Parathyroid adenoma (tissue), 2 donors: ENCODE results near the gene NUP210.

Source experiments
- H2AFZ ChIP-seq: fragments of 300-600 bp; sonication (generic); one replicate; pipeline ENCODE4 v1.7.0; 2017; ENCODE audit warnings: antibody characterized with exemption, mild to moderate bottlenecking
- H3K27ac ChIP-seq: fragments of 300-600 bp; sonication (generic); one replicate; pipeline ENCODE4 v1.7.0; 2017
- H3K27me3 ChIP-seq: fragments of 300-600 bp; sonication (generic); one replicate; pipeline ENCODE4 v1.7.0; 2017; ENCODE audit warnings: low read length; ENCODE audit not compliant: control insufficient read depth, insufficient read depth
- H3K36me3 ChIP-seq: fragments of 300-600 bp; sonication (generic); one replicate; pipeline ENCODE4 v1.7.0; 2017; ENCODE audit warnings: low read length; ENCODE audit not compliant: control insufficient read depth, insufficient read depth
- H3K4me1 ChIP-seq: fragments of 300-600 bp; sonication (generic); one replicate; pipeline ENCODE4 v1.7.0; 2017; ENCODE audit warnings: control low read depth
- H3K4me2 ChIP-seq: fragments of 300-600 bp; sonication (generic); one replicate; pipeline ENCODE4 v1.7.0; 2017; ENCODE audit warnings: low read length
- H3K4me3 ChIP-seq: fragments of 300-600 bp; sonication (generic); one replicate; pipeline ENCODE4 v1.7.0; 2017; ENCODE audit warnings: low read depth, low read length
- H3K79me2 ChIP-seq: fragments of 300-600 bp; sonication (generic); one replicate; pipeline ENCODE4 v1.7.0; 2017; ENCODE audit warnings: control low read depth
- H3K9ac ChIP-seq: fragments of 300-600 bp; sonication (generic); one replicate; pipeline ENCODE4 v1.7.0; 2017; ENCODE audit warnings: mild to moderate bottlenecking
- H3K9me3 ChIP-seq: fragments of 300-600 bp; sonication (generic); one replicate; pipeline ENCODE4 v1.7.0; 2017; ENCODE audit warnings: low read length; ENCODE audit not compliant: control insufficient read depth
- TF ChIP-seq, protein P1 (sequence below): fragments of 300-600 bp; sonication (generic); IDR thresholded peaks from one replicate; pipeline ENCODE4 v1.7.0; 2017; ENCODE audit warnings: antibody characterized with exemption, mild to moderate bottlenecking
- donor health status: primary hyperparathyroidism.

NUP210 gene

DNA sequence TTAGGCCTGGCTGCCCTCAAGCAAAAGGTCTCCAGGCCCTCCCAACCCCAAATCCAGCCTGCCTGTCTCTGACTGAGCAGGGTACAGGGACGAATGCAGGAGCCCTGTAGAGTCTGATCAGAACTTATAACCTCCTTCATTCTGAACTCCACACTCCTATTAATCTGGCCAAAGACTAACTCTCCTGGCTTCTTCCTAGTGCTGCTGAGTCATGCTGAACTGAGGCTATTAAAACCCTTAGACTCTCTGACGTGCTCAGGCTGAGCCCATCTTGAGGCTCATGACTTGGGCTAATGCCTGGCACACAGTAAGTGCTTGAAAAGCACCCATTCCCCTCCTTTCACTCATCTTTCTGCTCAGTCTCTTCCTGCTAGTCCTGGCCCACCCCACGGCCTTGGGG lies 81.9 kb downstream of the NUP210 start:
- TF ChIP-seq, protein P1, sequence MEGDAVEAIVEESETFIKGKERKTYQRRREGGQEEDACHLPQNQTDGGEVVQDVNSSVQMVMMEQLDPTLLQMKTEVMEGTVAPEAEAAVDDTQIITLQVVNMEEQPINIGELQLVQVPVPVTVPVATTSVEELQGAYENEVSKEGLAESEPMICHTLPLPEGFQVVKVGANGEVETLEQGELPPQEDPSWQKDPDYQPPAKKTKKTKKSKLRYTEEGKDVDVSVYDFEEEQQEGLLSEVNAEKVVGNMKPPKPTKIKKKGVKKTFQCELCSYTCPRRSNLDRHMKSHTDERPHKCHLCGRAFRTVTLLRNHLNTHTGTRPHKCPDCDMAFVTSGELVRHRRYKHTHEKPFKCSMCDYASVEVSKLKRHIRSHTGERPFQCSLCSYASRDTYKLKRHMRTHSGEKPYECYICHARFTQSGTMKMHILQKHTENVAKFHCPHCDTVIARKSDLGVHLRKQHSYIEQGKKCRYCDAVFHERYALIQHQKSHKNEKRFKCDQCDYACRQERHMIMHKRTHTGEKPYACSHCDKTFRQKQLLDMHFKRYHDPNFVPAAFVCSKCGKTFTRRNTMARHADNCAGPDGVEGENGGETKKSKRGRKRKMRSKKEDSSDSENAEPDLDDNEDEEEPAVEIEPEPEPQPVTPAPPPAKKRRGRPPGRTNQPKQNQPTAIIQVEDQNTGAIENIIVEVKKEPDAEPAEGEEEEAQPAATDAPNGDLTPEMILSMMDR = no peak
- H3K27me3 ChIP-seq = no peaks in the 10 kb centered on the region
- no peak overlapping the region for H3K4me3 ChIP-seq
- H2AFZ ChIP-seq = no peak overlapping the region
- H3K79me2 ChIP-seq = no peaks in the 10 kb centered on the region
- H3K9me3 ChIP-seq = no peaks in the 10 kb centered on the region
- H3K27ac ChIP-seq = no peak overlapping the region
- no peak overlapping the region for H3K9ac ChIP-seq
- H3K4me1 ChIP-seq = no peaks in the 10 kb centered on the region
- H3K36me3 ChIP-seq = no peaks in the 10 kb centered on the region
- no peak overlapping the region for H3K4me2 ChIP-seq

DNA sequence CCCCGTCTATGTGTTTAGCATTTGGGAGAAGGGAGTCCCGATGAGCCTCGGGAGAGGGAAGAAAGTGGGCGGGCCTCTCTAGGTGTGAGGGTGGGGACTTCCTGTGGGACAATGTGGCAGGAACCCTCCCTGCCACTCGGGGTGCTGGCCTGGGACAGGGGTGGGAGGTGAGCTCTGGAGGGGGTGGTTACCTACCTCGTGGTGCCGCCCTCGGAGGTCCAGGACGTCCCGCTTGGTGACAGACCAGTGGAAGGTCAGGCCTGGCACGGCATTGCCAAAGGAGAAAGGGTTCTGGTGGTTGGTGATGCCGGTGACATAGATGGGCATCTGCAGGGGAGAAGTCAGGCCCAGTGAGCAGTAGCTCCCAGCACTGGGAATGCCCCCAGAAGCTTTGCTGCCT lies 83.5 kb downstream of the NUP210 start:
- Histone ChIP-seq H3K4me2 (no peak overlapping the region), H3K4me3 (no peak overlapping the region), H3K79me2 (no peaks in the 10 kb centered on the region), H3K9me3 (no peaks in the 10 kb centered on the region), H2AFZ (no peak overlapping the region), H3K27me3 (no peaks in the 10 kb centered on the region), H3K4me1 (no peaks in the 10 kb centered on the region), H3K27ac (no peak overlapping the region), H3K9ac (no peak overlapping the region), H3K36me3 (no peaks in the 10 kb centered on the region)
- TF ChIP-seq, protein P1 = no peak

DNA sequence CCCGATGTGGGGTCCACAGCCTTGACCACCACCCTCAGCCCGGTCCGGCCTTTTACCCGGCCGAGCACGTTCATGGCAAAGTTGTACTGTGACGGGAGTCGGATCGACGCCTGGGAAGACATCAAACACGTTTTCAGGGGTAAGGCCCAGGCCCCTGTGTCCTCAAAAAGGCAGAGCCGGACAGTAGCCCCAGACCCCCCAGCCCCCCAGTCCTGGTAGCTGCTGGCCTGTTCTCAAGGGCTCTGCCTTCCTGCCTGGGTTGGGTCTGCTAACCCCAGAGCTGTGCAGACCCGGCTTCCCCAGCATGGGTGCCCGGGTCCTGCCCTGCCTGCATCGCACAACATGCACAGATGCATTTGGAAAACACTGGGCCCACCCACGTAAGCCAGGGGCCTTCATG lies 84.6 kb downstream of the NUP210 start:
- no peak overlapping the region for H2AFZ ChIP-seq
- H3K9me3 ChIP-seq = no peaks in the 10 kb centered on the region
- H3K27ac ChIP-seq = no peak overlapping the region
- H3K27me3 ChIP-seq = no peaks in the 10 kb centered on the region
- H3K36me3 ChIP-seq = no peaks in the 10 kb centered on the region
- no peaks in the 10 kb centered on the region for H3K4me1 ChIP-seq
- TF ChIP-seq, protein P1 = no peak
- no peaks in the 10 kb centered on the region for H3K79me2 ChIP-seq
- no peak overlapping the region for H3K9ac ChIP-seq
- H3K4me2 ChIP-seq = no peak overlapping the region
- H3K4me3 ChIP-seq = no peak overlapping the region

DNA sequence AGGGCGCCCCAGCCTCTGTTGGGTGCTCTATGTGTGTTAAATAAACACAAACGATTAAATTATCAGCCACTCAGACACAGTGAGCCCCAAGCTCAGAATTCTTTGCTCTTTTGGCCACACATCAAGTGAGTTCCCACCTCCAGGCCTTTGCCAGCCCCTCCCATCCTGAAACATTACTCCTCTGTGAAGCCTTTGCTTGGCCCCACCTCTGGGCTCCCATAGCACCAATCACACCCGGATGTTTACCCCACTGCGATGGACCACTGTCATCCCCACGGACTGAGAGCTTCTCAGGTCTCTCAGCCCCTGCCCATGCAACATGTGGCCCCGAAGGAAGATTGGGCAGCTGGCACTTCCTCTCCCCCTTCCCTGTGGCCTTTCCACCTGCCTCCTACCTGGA lies 85.1 kb downstream of the NUP210 start:
- H3K27me3 ChIP-seq = no peaks in the 10 kb centered on the region
- H3K9me3 ChIP-seq = no peaks in the 10 kb centered on the region
- H3K4me1 ChIP-seq = no peaks in the 10 kb centered on the region
- no peaks in the 10 kb centered on the region for H3K79me2 ChIP-seq
- H3K4me2 ChIP-seq = no peak overlapping the region
- H3K27ac ChIP-seq = no peak overlapping the region
- no peaks in the 10 kb centered on the region for H3K36me3 ChIP-seq
- TF ChIP-seq, protein P1 = no peak
- H3K4me3 ChIP-seq = no peak overlapping the region
- no peak overlapping the region for H2AFZ ChIP-seq
- H3K9ac ChIP-seq = no peak overlapping the region

DNA sequence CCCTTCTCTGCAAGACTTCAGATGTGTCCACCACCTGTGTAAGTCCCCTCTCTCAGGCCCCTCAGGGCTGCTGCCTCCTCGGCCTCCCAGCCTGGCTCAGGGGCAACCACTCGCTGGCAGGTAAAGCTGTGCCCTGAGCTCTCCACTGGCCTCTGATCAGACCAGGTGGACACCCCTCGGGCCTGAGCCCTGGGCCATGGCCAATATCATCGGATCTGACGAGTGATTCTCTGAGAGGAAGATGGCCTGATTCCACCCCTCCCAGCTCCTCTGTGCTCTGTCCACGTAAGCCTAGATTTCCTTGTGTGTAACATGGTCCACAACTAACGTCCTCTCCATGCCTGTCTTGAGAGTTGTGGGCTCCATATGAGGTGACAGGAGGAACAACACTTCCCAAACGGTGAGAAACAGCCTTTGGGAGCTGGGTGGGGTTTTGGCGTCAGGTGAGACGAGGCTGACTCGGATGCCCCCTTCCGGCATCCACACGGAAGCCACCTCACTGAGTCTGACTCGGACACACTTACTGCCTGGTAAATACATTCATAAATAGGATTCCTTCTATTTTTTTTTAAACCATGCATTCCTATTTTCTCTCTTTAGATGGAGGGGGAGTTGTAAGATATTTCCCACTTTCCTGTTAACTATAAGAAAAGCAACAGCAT lies 86.8 kb downstream of the NUP210 start:
- Histone ChIP-seq H3K36me3 (no peaks in the 10 kb centered on the region), H3K79me2 (no peaks in the 10 kb centered on the region), H3K9me3 (no peaks in the 10 kb centered on the region), H3K27me3 (no peaks in the 10 kb centered on the region), H3K4me2 (no peak overlapping the region), H3K4me3 (no peak overlapping the region), H2AFZ (no peak overlapping the region), H3K9ac (no peak overlapping the region), H3K4me1 (no peaks in the 10 kb centered on the region), H3K27ac (no peak overlapping the region)
- TF ChIP-seq, protein P1 = no peak
